HG03108 (cell line): Measurements from ENCODE around the gene MLEC.
A peak's percentile ranks its signal among the peaks of the same experiment; 100 is the strongest.
"Not testable (repeated sequence)": the region's sequence is repeated elsewhere in the genome, so short reads cannot be mapped to it uniquely, and the experiment has no call there.

Experiments used
- ATAC-seq: cut with Tn5 transposase; IDR thresholded peaks from one replicate; pipeline ENCODE4 v1.9.1; 2021; ENCODE audit warnings: moderate library complexity; ENCODE audit not compliant: unreplicated experiment

Gene MLEC

DNA sequence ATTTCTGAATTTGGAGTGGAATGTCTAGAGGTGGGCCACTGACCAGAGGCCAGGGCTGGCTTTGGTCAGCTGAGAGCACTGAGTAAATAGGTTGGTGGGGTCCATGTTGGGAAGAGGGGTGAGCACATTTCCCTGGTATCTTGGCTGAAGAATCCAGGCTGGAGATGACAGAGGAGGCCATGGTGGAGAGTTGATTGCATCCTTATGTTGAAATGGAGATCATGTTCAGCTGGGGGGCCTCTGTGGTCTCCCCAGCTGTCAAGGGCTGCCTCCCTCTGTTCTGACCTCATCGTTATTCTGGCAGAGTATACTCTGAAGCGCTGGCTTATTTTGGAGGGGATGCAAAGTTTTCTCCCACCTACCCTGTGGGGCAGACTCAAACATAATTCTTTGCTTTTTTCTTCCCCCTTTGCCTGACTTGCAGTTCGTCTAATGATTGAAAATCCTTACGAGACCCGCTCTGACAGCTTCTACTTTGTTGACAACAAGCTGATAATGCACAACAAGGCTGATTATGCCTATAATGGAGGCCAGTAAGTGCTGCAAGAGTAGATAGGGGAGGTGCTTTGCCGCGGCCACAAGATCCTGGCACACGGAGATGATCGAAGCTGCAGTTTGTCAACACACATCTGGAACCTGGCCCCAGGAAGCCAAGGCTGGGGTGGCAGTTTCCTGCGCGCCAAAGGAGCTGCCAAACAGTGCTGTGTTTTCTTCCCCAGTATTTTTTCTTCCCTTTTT is 32.7 kb downstream of the MLEC start:
- no peak for ATAC-seq

DNA sequence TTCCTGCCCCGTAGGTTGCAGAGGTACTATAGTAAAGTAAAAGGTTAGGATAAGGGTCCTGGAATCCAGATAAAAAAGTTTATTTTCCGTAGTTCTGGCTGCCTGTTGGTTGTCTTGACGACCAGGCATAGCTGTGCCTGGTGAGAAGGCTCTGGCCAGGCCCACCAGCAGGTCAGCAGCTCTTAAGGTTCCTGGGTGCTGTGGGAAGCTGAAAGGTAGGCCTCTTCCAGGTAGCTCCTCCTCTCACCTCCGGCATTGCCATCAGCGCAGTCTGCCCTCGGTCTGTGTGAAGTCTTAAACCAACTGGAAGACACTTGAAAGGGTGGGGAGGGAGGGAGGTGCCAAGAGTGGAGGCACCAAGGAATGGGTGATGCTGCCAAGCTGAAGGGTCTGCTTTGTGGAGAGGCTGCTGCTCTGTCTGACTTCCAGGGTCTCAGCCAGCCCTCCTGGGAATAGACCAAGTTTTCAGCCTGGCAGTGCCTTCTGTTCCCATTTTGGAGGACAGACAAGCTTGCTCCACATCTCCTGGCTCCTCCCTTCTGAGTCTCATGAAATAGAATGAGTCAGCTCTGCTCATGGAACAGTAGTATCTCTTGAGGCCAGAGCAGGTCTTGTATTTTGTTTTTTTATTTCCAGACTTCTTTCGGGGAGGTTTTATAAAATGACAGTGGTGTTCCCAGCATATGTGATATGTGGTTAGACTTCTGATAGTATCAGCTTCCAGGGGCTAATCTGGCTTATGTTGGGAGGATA is 33.5 kb downstream of the MLEC start:
- ATAC-seq, result no peak

- ATAC-seq, result no peak
These were observed 34.2 kb downstream of the MLEC start for GRCh38 chr12:120720987-120721801.

- no peak for ATAC-seq
These were observed 34.9 kb downstream of the MLEC start for GRCh38 chr12:120721866-120722265.

DNA sequence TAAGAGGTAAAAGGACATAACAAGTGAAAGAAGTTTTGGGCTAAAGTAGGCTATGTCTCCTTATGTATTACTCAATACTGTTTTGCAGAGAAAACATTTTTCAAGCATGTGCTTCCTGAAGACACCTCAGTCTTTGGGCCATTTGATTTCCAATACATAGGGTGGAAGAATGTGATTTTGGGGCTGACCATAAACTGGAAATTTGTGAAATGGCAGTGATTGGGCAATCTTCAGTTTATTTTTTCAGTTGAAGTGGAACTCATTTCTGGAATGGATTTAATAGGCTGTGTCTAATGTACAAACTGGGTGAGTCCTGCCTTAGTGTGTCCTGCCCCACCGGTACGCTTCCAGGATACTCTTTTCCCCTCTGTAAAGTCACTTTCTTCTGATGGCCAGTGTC is 35.8 kb downstream of the MLEC start:
- ATAC-seq, result no peak

GRCh38 chr12:120724720-120725119 is 37.8 kb downstream of the MLEC start:
- ATAC-seq, result no peak

DNA sequence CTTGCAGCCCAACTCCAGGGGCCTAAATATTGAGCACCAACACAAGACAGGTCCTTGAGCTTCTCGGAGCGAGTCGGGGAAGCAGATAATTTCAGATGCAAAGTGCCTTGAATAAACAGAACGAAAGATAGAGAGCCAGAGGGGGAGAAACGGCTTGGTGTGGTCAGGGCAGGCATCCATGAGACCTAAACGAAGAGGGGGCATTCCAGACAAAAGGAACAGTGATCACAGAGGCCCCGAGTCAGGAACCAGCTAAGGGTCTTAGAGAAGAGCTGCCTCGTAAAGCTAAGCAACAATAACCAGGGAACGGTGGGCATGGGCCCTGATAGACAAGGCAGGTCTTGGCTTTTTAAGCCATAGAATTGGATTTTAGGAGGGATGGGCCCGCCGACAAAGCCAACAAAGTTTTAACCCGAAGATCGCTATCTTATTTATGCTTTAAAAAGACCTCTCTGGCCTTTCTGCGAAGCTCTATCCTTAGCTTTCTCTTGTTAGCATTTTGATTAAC is 38.3 kb downstream of the MLEC start:
- no peak for ATAC-seq

DNA sequence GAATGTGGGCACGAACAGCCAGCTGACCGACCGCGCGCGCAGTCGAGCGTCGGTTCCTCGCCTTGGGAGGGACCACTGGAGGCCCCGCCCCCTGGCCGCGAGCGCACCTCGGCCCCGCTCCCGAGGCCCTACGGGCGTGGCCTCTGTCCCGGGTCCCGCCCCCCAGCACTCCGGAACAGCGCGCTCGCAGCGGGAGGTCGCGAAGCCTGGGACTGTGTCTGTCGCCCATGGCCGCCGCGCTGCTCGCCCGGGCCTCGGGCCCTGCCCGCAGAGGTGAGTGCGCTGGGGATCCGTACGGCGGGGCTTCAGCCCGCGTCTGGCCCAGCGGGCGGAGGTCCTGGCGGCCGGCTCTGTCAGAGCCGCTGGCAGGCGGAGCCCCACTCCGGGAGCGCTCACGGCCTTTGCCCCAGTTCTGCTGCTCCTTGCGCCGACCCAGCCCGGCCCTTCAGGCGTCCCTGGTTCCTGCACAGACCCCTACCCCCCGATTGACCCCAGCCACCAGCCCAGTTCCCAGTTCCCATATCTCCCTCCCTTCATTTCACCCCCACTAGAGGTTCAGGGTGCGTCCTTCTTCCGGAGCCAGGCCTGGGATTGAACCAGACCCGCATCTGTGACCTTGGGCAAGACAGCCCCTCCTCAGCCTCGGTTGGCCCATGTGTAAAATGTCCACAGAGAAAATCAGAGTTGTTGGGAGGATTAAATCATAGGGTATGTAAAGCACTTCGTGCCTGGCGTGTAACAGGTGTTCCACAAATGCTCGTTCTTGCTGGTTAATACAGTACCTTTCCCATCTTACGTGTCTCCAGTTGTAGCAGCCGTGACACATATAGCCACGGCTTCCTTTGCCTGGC is 38.9 kb downstream of the MLEC start, which contains the start of gene ACADS:
ACADS (plus strand) TSS at position 168 of the 851 bp plus-strand sequence; CDS start at position 228, 60 bp downstream.
- peak; percentile 97 for ATAC-seq

- ATAC-seq, result no peak
These were observed 39.5 kb downstream of the MLEC start for GRCh38 chr12:120726510-120726793.

DNA sequence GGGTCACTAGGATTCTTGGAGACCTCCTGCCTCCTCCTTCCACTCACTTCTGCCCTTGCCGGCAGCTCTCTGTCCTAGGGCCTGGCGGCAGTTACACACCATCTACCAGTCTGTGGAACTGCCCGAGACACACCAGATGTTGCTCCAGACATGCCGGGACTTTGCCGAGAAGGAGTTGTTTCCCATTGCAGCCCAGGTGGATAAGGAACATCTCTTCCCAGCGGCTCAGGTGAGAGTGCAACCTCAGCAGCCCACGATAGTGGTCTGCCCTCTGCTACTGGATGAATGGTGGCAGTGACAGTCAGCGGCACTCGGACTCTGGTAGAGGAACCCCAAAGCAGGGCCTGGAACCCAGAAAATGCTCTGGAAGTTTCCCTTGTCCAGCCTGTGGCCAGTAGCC is 40.0 kb downstream of the MLEC start:
- no peak for ATAC-seq

DNA sequence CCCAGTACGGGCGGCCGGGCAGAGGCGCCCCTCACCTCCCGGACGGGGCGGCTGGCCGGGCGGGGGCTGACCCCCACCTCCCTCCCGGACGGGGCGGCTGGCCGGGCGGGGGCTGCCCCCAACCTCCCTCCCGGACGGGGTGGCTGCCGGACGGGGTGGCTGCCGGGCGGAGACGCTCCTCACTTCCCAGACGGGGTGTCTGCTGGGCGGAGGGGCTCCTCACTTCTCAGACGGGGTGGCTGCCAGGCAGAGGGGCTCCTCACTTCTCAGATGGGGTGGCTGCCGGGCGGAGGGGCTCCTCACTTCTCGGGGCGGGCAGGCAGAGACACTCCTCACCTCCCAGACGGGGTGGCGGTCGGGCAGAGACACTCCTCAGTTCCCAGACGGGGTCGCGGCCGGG is 45.2 kb downstream of the MLEC start:
- ATAC-seq, result not testable (repeated sequence)

DNA sequence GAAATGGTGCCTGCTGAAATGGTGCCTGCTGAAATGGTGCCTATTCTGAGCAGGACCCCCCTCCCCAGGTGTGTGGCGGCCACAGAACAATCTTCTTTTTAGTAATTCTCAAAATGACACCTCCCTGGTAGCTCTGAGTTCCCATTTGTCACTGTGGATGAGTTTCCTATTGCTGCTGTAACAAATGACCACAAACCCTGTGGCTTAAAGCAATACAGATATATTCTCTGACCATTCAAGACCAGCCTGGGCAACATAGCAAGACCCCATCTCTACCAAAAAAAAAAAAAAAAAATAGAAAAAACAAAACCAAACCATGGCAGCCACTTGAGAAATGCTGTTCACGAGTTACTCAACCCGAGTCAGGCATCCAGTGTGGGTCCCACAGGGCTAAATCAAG is 46.6 kb downstream of the MLEC start:
- no peak for ATAC-seq

DNA sequence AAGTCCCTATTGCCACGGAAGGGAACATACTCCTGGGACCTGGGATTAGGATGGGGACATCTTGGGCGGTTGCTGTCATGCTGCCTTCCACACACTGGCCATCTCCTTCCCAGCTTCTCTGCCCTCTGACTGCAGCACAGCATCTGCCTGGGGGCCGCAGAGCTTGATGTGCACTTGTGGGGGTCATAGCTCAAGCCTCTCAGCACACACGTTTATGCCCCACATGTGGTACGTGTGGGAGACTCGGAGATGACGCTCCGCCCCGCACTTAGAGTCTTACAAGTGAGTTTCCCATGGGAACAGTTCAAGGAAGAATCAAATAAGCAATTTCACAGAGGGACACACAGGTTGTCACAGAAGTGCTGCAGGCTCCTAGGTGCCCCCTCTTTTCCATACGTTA is 47.3 kb downstream of the MLEC start:
- no peak for ATAC-seq

- no peak for ATAC-seq
These were observed 48.2 kb downstream of the MLEC start for GRCh38 chr12:120735181-120735580.

DNA sequence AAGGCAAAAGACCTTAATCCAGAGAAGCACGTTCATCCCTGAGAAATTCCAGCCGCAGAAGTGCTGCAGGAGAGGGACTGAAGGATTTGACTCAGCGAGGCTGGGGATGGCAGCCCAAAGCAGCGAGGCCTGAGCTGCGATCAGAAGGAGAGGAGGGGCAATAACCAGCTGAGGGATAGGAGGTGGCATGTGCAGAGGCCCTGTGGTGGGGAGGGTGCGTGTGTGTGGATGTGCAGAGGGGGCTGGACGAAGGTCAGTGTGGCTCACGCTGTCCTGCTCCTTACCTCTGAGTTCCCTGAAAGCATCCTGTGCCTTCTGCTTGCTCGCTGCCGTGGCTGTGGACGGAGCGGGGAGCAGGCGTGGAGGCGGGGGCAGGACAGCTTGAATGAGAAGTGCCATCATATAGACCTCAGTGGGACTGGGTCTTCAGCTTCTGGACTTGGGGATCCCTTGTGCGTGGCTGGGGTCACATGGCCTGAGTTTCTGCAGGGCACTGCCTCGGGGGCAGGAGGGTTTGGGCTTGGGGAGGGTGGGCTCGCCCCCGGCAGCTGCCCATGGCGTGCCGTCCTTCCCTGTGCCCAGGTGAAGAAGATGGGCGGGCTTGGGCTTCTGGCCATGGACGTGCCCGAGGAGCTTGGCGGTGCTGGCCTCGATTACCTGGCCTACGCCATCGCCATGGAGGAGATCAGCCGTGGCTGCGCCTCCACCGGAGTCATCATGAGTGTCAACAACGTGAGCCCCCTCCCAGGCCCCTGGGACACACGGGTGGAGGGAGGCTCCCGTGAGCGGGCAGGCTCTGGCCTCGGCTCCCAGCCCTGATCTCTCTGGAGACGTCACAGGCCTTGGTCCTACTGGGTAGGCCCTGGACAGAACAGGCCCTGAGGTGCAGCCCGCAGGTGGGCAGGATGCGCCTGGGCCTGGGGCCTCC is 49.7 kb downstream of the MLEC start:
- ATAC-seq, result no peak

GRCh38 chr12:120737557-120738251 is 50.8 kb downstream of the MLEC start:
- no peak for ATAC-seq

GRCh38 chr12:120738252-120739030 is 51.5 kb downstream of the MLEC start:
- ATAC-seq, result no peak
